Kidney (tissue), 14 donors: ENCODE data around the gene IRF4. TPM values are rescaled to one million over a fixed set of nuclear protein-coding genes. Genes with fewer than 3 reads are reported as not detected.

Experiments
- DNase-seq, 5 donors: peaks; one replicate each; pipeline ENCODE4 v3.0.0-alpha.2; 2013 to 2020
- FAIRE-seq: peaks from 2 replicates; lab custom pipeline; 2012; peaks lifted over from hg19 to GRCh38; lab: Jason Lieb, UNC
- H3K27ac ChIP-seq, 2 donors: one replicate each; pipeline ENCODE4 v1.7.0; 2013; ENCODE audit warnings: low read depth in 2 of 2, low read length in 2 of 2, inconsistent platforms in 1 of 2
- H3K27me3 ChIP-seq: one replicate; pipeline ENCODE4 v1.7.1; 2013; ENCODE audit warnings: low read length, inconsistent platforms; ENCODE audit not compliant: control insufficient read depth, insufficient read depth
- H3K36me3 ChIP-seq, 3 donors: one replicate each; pipeline versions ENCODE4 v1.7.0 to v1.7.1; 2013; ENCODE audit warnings: low read length in 3 of 3, control low read depth in 1 of 3, inconsistent platforms in 1 of 3; ENCODE audit not compliant: insufficient read depth in 3 of 3, control insufficient read depth in 2 of 3
- H3K4me1 ChIP-seq, 3 donors: one replicate each; pipeline versions ENCODE4 v1.7.0 to v1.7.1; 2013; ENCODE audit warnings: low read length in 3 of 3, inconsistent platforms in 1 of 3, low read depth in 1 of 3; ENCODE audit not compliant: control insufficient read depth in 2 of 3, insufficient read depth in 2 of 3
- H3K4me3 ChIP-seq, 3 donors: one replicate each; pipeline versions ENCODE4 v1.7.0 to v1.8.1; 2013; ENCODE audit warnings: low read length in 3 of 3, control low read depth in 1 of 3, inconsistent platforms in 1 of 3
- H3K9ac ChIP-seq, 3 donors: one replicate each; pipeline versions ENCODE4 v1.7.0 to v1.7.1; 2013; ENCODE audit warnings: low read length in 3 of 3, control low read depth in 1 of 3, inconsistent platforms in 1 of 3
- H3K9me3 ChIP-seq, 3 donors: one replicate each; pipeline versions ENCODE4 v1.7.0 to v1.7.1; 2013; ENCODE audit warnings: low read length in 3 of 3, control low read depth in 1 of 3, inconsistent platforms in 1 of 3; ENCODE audit not compliant: control insufficient read depth in 2 of 3, insufficient read depth in 1 of 3
- intact Hi-C: fragments of 100-400 bp; cut with DNase I; formaldehyde crosslinking; loops from one replicate; pipeline ENCODE4 v1.11.1; 2022
- polyA plus RNA-seq: library from polyadenylated mRNA; stranded (reverse); fragments of 350-450 nt; fragmentation: Illumina TruSeq; extraction: RNeasy Lipid Tissue Mini Kit (QIAGEN cat#74804); gene quantifications from one replicate; pipeline ENCODE4 v1.2.3, GENCODE V29; 2014; ENCODE audit warnings: low read depth, low replicate concordance; ENCODE audit not compliant: insufficient read depth
- total RNA-seq: library from RNA; stranded (reverse); fragmentation: NEBNext Ultra II Directional; extraction: Animal tissue kit (Norgen Biotek cat#: 25700); gene quantifications from one replicate; pipeline ENCODE4 v1.2.1, GENCODE V29; 2021
- TF ChIP-seq, protein P1 (sequence below): IDR thresholded peaks from 3 replicates; pipeline ENCODE4 v1.5.1; 2012; ENCODE audit warnings: mild to moderate bottlenecking, moderate library complexity, borderline replicate concordance; ENCODE audit not compliant: insufficient read depth; ENCODE audit errors: extremely low read depth
- donor health status: control.
- donor health status: control.
- donor health status: control.
- donor health status: control.
- donor health status: control.
- donor health status: DM: yes; HTN: yes; CAD: no.
- donor health status: Normal renal cell carcinoma (clear cell type).

Gene IRF4
- total and polyA plus RNA-seq, 2 donors from 2014 or later, result 23.7 TPM; not detected in 1

- Histone ChIP-seq H3K9me3 (no peaks in the 10 kb centered on the region), H3K27ac (no peak overlapping the region), H3K36me3 (peaks cover 0 to 6% (median 6%) of the 10 kb centered on the region in 3 donors), H3K4me3 (no peak overlapping the region), H3K9ac (no peak overlapping the region), H3K27me3 (no peaks in the 10 kb centered on the region), H3K4me1 (no peaks in the 10 kb centered on the region)
- TF ChIP-seq, protein P1, sequence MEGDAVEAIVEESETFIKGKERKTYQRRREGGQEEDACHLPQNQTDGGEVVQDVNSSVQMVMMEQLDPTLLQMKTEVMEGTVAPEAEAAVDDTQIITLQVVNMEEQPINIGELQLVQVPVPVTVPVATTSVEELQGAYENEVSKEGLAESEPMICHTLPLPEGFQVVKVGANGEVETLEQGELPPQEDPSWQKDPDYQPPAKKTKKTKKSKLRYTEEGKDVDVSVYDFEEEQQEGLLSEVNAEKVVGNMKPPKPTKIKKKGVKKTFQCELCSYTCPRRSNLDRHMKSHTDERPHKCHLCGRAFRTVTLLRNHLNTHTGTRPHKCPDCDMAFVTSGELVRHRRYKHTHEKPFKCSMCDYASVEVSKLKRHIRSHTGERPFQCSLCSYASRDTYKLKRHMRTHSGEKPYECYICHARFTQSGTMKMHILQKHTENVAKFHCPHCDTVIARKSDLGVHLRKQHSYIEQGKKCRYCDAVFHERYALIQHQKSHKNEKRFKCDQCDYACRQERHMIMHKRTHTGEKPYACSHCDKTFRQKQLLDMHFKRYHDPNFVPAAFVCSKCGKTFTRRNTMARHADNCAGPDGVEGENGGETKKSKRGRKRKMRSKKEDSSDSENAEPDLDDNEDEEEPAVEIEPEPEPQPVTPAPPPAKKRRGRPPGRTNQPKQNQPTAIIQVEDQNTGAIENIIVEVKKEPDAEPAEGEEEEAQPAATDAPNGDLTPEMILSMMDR, result no peak
- no peak for FAIRE-seq
- intact Hi-C loops, result no loop called here
- DNase-seq, result no peak
Measured at GRCh38 chr6:352474-352873, 39.1 kb upstream of the IRF4 start.

DNA sequence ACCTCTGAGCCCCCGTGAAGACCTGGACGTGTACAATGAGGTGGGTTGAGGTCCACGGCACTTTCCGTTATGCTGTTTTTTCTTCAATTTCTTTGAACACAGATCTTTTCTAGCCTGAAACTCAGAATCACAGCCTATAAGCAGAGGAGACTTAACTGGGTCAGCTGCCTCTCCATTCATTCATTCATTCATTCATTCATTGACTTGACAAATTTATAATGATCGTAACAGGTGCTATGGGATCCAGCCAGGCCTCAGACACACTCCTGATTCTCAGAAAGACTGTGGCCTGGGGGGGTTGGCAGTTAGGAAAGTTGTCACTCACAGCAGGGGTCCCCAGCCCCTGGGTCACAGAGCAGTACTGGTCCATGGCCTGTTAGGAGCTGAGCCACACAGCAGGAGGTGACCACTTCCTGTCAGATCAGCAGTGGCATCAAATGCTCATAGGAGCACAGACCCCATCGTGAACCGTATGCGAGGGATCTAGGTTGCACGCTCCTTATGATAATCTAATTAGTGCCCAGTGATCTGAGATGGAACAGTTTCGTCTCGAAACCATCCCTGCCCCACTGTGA, 38.6 kb upstream of the IRF4 start:
- DNase-seq (no peak), FAIRE-seq (no peak)
- TF ChIP-seq, protein P1, result no peak
- H3K27ac ChIP-seq, result no peak overlapping the region
- H3K4me1 ChIP-seq, result no peaks in the 10 kb centered on the region
- no peak overlapping the region for H3K4me3 ChIP-seq
- peaks cover 0 to 5% (median 4%) of the 10 kb centered on the region in 3 donors for H3K36me3 ChIP-seq
- H3K27me3 ChIP-seq, result no peaks in the 10 kb centered on the region
- intact Hi-C loops, result no loop called here
- H3K9ac ChIP-seq, result no peak overlapping the region
- no peaks in the 10 kb centered on the region for H3K9me3 ChIP-seq

DNA sequence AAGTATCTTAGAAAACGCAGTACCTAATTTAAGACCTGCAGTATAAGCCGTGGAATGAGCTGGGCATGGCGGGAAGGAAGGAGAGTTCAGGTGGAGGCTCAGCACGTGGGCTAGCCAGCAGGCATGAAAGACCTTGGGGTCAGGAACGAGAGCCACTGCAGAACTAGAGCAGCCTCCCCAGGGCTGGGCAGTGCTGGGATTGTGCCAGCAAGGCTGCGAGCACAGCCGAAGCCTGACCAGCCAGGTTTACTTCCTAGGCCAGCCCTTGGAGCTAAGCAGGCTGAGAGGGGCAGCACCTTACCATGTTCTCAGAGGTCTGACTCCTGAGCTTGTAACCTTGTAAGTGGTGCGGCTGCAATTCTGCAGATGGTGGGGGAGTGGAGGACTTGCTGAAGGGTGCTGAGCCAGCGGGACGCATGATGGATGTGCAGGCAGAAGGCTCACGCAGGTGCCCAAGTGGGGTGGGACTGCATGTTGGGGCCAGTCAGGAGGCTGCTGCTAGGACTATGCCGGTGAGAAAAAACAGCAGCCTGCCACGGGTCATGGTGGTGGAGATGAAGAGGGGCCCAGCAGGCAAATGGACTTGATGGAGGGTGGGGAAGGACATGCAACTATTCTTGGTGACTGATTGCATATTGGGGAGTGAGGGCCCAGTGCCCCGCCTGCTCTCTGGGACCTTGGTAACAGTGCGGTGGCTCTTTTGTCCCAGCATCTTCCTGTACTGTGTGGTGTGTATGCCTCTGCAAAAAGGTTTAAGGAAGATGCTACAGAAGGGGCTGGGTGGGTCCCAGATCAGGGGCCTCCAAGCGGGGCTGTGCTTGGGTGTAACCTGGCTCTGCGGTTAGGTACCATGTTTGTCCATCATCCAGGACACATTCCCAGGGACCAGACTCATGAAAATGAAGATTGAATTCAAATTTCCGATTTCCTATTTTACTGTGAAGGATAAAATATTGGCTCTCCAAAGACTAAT, 37.6 kb upstream of the IRF4 start:
- TF ChIP-seq, protein P1, result no peak
- intact Hi-C loops, result no loop called here
- DNase-seq, result no peak
- no peaks in the 10 kb centered on the region for H3K27me3 ChIP-seq
- no peak overlapping the region for H3K9ac ChIP-seq
- no peak overlapping the region for H3K27ac ChIP-seq
- no peaks in the 10 kb centered on the region for H3K36me3 ChIP-seq
- H3K9me3 ChIP-seq, result no peaks in the 10 kb centered on the region
- FAIRE-seq, result no peak
- no peak overlapping the region for H3K4me3 ChIP-seq
- no peaks in the 10 kb centered on the region for H3K4me1 ChIP-seq
